Naive thymus-derived CD8-positive, alpha-beta T cell (primary cell): ENCODE data around the gene ZGPAT. TPM values are rescaled to one million over a fixed set of nuclear protein-coding genes. Genes with fewer than 3 reads are reported as not detected.

Experiments
- ATAC-seq, 2 donors: fragments of 150-1000 bp; cut with Tn5 transposase in 1 of 2; sonication (Bioruptor Pico), chemical (Tn5 transposase) in 1 of 2; 1 replicate in 1 of 2; 2 replicates in 1 of 2; pipeline ENCODE4 v1.10.0; 2021; ENCODE audit warnings: mild to moderate bottlenecking in 2 of 2, moderate library complexity in 2 of 2
- POLR2A ChIA-PET: fragments of 350-600 bp; sonication (Branson Sonifier 250); formaldehyde crosslinking; loops from one replicate; lab custom pipeline; 2021; ENCODE audit warnings: antibody characterized with exemption; lab: Charles Lee
- DNase-seq, 10 donors: peaks; one replicate each; pipeline versions ENCODE4 v3.0.0 to v3.0.0-alpha.2; 2020 to 2022
- H3K27ac Mint-ChIP-seq, 10 donors: one replicate each; pipeline ENCODE4 v1.8.0; 2020 to 2022; ENCODE audit warnings: mild to moderate bottlenecking in 10 of 10, mixed read lengths in 10 of 10, moderate library complexity in 4 of 10, inconsistent platforms in 1 of 10
- H3K27me3 Mint-ChIP-seq, 5 donors: one replicate each; pipeline ENCODE4 v1.8.0; 2021 to 2022; ENCODE audit warnings: mixed read lengths in 5 of 5
- H3K36me3 Mint-ChIP-seq, 3 donors: one replicate each; pipeline ENCODE4 v1.8.0; 2020 to 2022; ENCODE audit warnings: mixed read lengths in 3 of 3, mild to moderate bottlenecking in 2 of 3, inconsistent platforms in 1 of 3
- H3K4me1 Mint-ChIP-seq, 4 donors: one replicate each; pipeline ENCODE4 v1.8.0; 2021 to 2022; ENCODE audit warnings: mixed read lengths in 4 of 4
- H3K4me3 Mint-ChIP-seq, 10 donors: one replicate each; pipeline ENCODE4 v1.8.0; 2020 to 2022; ENCODE audit warnings: mild to moderate bottlenecking in 10 of 10, mixed read lengths in 10 of 10, moderate library complexity in 6 of 10, inconsistent platforms in 1 of 10
- H3K9me3 Mint-ChIP-seq, 9 donors: one replicate each; pipeline ENCODE4 v1.8.0; 2020 to 2022; ENCODE audit warnings: mixed read lengths in 9 of 9, mild to moderate bottlenecking in 3 of 9, inconsistent platforms in 1 of 9, moderate library complexity in 1 of 9
- polyA plus RNA-seq, 3 donors: library from polyadenylated mRNA; unstranded; fragments of 300-500 nt; fragmentation: Illumina TruSeq; gene quantifications; one replicate each; pipeline ENCODE4 v1.2.3, GENCODE V29; 2021
- total RNA-seq, 8 experiments: library from RNA in 2 of 8; stranded (reverse) in 2 of 8; gene quantifications; one replicate each; pipeline ENCODE4 v1.2.3 and lab custom pipeline; 2021 to 2026

ZGPAT gene
- total and polyA plus RNA-seq, 5 experiments from 2014 or later, result 42.3 to 73.8 (median 52.6) TPM

GRCh38 chr20:63739130-63740069 lies 31.6 kb downstream of the ZGPAT start, which contains the start of gene SLC2A4RG:
Gene SLC2A4RG, plus strand, starts transcription at chr20:63739776. Its CDS starts 137 bp downstream, at chr20:63739913.
- Mint-ChIP-seq H3K27ac (peak within 1 kb of the TSS in 5 of 10 donors; percentile 27 to 67 (median 52)), H3K36me3 (peaks cover 0 to 15% (median 0%) of the 10 kb centered on the region in 3 donors), H3K4me3 (peak within 1 kb of the TSS; percentile 36 to 95 (median 66)), H3K4me1 (peaks cover 12 to 21% (median 19%) of the 10 kb centered on the region in 4 donors), H3K27me3 (no peaks in the 10 kb centered on the region), H3K9me3 (no peaks in the 10 kb centered on the region)
- ATAC-seq (peak; percentile 15 to 25), DNase-seq (peak; percentile 50 to 80 (median 68))
- POLR2A ChIA-PET, result interaction anchor here (0.6 to 10.0 kb wide), 15 partner anchors 11 to 323 kb away, joined by 3 to 162 read pairs (median 6); partner anchors contain the start of genes ARFRP1, GMEB2, STMN3 and TCEA2

GRCh38 chr20:63740070-63740626 lies 32.3 kb downstream of the ZGPAT start:
- peak; percentile 3 to 4 for ATAC-seq

GRCh38 chr20:63740627-63741353 lies 33.0 kb downstream of the ZGPAT start:
- POLR2A ChIA-PET, result interaction anchor here (0.5 to 10.0 kb wide), 16 partner anchors 10 to 946 kb away, joined by 3 to 137 read pairs (median 4); partner anchors contain the start of genes ARFRP1, GMEB2, RTEL1 and ZGPAT
- peak overlapping the region in 6 of 10 donors; percentile 17 to 68 (median 48) for H3K27ac Mint-ChIP-seq
- DNase-seq, result peak in 6 of 10 donors; percentile 30 to 62 (median 48)

More at GRCh38 chr20:63740070-63740626, 32.3 kb downstream of the ZGPAT start:
- peaks cover 12 to 19% (median 16%) of the 10 kb centered on the region in 4 donors for H3K4me1 Mint-ChIP-seq
- POLR2A ChIA-PET, result interaction anchor here (0.6 to 10.0 kb wide), 10 partner anchors 9 to 946 kb away, joined by 3 to 137 read pairs (median 4); partner anchors contain the start of genes ARFRP1, GMEB2, RTEL1 and ZGPAT
- no peaks in the 10 kb centered on the region for H3K9me3 Mint-ChIP-seq
- H3K27ac Mint-ChIP-seq, result peak overlapping the region in 5 of 10 donors; percentile 27 to 67 (median 46)
- peak; percentile 33 to 79 (median 60) for DNase-seq
- H3K27me3 Mint-ChIP-seq, result no peaks in the 10 kb centered on the region
- H3K36me3 Mint-ChIP-seq, result peaks cover 0 to 15% (median 0%) of the 10 kb centered on the region in 3 donors
- H3K4me3 Mint-ChIP-seq, result peak overlapping the region; percentile 36 to 85 (median 60)

GRCh38 chr20:63741354-63741675 lies 33.5 kb downstream of the ZGPAT start:
- no peaks in the 10 kb centered on the region for H3K9me3 Mint-ChIP-seq
- ATAC-seq, result no peak
- peak overlapping the region in 9 of 10 donors; percentile 7 to 81 (median 65) for H3K4me3 Mint-ChIP-seq
- DNase-seq, result no peak
- H3K27me3 Mint-ChIP-seq, result no peaks in the 10 kb centered on the region
- POLR2A ChIA-PET, result interaction anchor here (0.5 to 10.0 kb wide), 10 partner anchors 9 to 383 kb away, joined by 3 to 137 read pairs (median 4); partner anchors contain the start of genes ARFRP1, RTEL1 and ZGPAT
- H3K4me1 Mint-ChIP-seq, result peaks cover under 1 to 10% (median 6%) of the 10 kb centered on the region in 4 donors
- peaks cover 0 to 11% (median 0%) of the 10 kb centered on the region in 3 donors for H3K36me3 Mint-ChIP-seq
- peak overlapping the region in 4 of 10 donors; percentile 17 to 74 (median 67) for H3K27ac Mint-ChIP-seq

More at GRCh38 chr20:63740627-63741353, 33.0 kb downstream of the ZGPAT start:
- Mint-ChIP-seq H3K36me3 (peaks cover 0 to 15% (median 0%) of the 10 kb centered on the region in 3 donors), H3K9me3 (no peaks in the 10 kb centered on the region), H3K4me1 (peaks cover 6 to 14% (median 11%) of the 10 kb centered on the region in 4 donors), H3K4me3 (peak overlapping the region; percentile 36 to 85 (median 65)), H3K27me3 (no peaks in the 10 kb centered on the region)
- peak; percentile 7 to 19 for ATAC-seq

DNA sequence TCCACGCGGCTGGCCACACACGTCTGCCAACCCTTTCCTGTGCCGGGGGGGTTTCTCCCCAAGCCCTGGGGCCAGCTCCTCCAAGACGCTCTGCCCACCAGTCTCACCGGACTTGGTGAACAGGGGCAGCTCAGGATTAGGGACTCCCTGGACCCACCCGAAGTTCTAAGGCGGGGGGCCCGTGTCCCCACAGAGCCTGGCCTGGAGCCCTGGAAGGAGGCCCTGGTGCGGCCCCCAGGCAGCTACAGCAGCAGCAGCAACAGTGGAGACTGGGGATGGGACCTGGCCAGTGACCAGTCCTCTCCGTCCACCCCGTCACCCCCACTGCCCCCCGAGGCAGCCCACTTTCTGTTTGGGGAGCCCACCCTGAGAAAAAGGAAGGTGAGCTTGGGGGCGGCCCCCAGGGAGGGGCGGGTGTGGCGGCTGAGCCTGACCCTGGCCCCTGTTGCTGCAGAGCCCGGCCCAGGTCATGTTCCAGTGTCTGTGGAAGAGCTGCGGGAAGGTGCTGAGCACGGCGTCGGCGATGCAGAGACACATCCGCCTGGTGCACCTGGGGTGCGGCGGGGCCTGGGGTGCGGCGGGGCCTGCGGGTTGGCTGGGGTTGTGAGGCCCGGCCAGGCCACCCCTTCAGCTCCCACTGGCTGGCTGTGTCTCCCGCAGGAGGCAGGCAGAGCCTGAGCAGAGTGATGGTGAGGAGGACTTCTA lies 34.0 kb downstream of the ZGPAT start:
- ATAC-seq (no peak), DNase-seq (no peak)
- Mint-ChIP-seq H3K4me1 (peaks cover 0 to 6% (median 3%) of the 10 kb centered on the region in 4 donors), H3K4me3 (peak overlapping the region; percentile 7 to 81 (median 64)), H3K27ac (peak overlapping the region in 2 of 10 donors; percentile 28 to 66), H3K36me3 (peaks cover 0 to 11% (median 0%) of the 10 kb centered on the region in 3 donors), H3K9me3 (no peaks in the 10 kb centered on the region), H3K27me3 (no peaks in the 10 kb centered on the region)
- POLR2A ChIA-PET, result interaction anchor here (0.5 to 10.0 kb wide), 8 partner anchors 9 to 382 kb away, joined by 3 to 137 read pairs (median 4); partner anchors contain the start of genes ARFRP1 and ZGPAT

DNA sequence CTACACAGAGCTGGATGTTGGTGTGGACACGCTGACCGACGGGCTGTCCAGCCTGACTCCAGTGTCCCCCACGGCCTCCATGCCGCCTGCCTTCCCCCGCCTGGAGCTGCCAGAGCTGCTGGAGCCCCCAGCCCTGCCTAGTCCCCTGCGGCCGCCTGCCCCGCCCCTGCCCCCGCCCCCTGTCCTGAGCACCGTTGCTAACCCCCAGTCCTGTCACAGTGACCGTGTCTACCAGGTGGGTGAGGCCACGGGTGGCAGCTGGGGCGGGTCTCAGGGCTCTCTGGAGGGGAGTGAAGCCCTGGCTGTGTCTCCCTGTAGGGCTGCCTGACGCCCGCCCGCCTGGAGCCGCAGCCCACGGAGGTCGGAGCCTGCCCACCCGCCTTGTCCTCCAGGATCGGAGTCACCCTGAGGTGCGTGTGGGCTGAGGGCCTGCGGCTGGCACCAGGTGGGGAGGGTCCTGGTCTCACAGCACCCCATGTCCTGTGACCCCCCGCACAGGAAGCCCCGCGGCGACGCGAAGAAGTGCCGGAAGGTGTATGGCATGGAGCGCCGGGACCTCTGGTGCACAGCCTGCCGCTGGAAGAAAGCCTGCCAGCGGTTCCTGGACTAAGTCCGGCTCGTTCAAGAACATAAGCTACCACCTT lies 34.7 kb downstream of the ZGPAT start:
- DNase-seq (no peak), ATAC-seq (no peak)
- H3K4me1 Mint-ChIP-seq, result peaks cover 0 to 6% (median 1%) of the 10 kb centered on the region in 4 donors
- H3K9me3 Mint-ChIP-seq, result no peaks in the 10 kb centered on the region
- POLR2A ChIA-PET, result interaction anchor here (0.5 to 10.0 kb wide), 6 partner anchors 8 to 387 kb away, joined by 3 to 137 read pairs (median 4); partner anchors contain the start of genes ARFRP1 and ZGPAT
- H3K4me3 Mint-ChIP-seq, result no peak overlapping the region
- H3K27ac Mint-ChIP-seq, result no peak overlapping the region
- H3K27me3 Mint-ChIP-seq, result no peaks in the 10 kb centered on the region
- peaks cover 0 to 11% (median 0%) of the 10 kb centered on the region in 3 donors for H3K36me3 Mint-ChIP-seq

GRCh38 chr20:63743210-63743970 lies 35.6 kb downstream of the ZGPAT start:
- Mint-ChIP-seq H3K9me3 (no peaks in the 10 kb centered on the region), H3K27me3 (no peaks in the 10 kb centered on the region), H3K27ac (peak overlapping the region in 4 of 10 donors; percentile 18 to 79 (median 36)), H3K36me3 (peaks cover 0 to 11% (median 0%) of the 10 kb centered on the region in 3 donors), H3K4me3 (peak overlapping the region in 1 of 10 donors; percentile 36), H3K4me1 (peaks cover under 1 to 9% (median 2%) of the 10 kb centered on the region in 4 donors)
- DNase-seq (no peak), ATAC-seq (no peak)
- POLR2A ChIA-PET, result interaction anchor here (0.5 to 10.0 kb wide), 7 partner anchors 7 to 386 kb away, joined by 3 to 137 read pairs (median 3); partner anchors contain the start of genes ARFRP1 and ZGPAT

DNA sequence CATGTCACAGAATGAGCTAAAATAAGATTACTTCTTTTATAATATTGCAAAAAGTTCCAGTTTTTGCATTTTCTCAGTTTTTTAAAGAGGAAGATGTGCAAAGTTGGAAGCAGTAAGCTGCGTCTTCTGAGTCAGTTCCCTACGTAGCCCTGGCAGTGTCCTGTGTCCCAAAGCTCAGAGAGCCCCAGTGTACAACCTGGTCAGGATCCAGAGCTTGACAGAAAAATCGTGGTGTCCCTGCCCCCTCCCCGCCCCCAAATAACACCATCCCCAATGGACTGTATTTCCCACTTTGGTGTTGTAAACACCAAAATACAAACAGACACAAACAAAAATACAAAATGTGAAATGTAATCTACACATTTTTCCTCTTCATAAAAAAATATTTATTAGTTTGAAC lies 36.3 kb downstream of the ZGPAT start:
- H3K4me3 Mint-ChIP-seq, result no peak overlapping the region
- H3K27ac Mint-ChIP-seq, result peak overlapping the region in 1 of 10 donors; percentile 18

DNA sequence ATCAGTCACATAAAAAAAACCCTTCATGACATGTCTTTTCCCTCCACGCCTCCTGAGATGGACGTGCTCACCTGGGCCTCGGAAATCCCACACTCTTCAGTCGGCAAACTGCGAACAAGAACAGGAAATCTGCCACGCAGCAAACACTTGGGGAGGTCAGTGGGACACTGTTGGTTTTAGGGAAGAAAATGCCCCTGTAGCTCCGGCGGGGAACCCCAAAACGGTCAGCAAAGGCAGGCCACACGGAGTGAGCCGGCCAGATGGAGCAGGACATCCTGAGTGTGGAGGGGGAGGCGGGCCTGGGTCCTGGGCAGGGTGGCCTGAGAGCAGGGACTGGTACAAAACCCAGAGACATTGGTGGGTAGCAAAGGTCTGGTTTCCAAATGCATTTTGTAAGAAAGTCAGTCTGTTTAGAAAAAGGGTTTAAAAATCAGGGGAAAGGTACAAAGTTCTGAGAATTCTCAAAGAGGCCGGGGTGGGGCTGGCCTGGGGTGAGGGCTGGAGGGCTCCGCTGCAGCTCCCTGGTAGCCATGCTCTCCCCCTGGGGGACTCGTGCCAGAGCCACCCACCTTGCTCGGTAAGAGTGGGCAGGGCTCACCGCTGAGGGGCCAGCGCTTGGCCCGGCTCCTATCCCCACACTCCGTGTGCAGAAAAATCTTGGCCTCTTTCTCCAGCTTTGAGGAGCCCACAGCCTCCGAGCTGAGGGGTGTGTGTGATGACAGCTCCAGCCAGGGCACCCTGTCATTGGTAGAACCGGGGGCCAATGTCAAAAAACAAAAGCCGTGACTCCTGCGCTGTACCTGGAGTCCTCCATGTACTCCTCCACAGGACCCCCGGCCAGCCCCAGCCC lies 37.0 kb downstream of the ZGPAT start:
- Mint-ChIP-seq H3K4me3 (no peak overlapping the region), H3K9me3 (no peaks in the 10 kb centered on the region), H3K27ac (peak overlapping the region in 2 of 10 donors; percentile 8 to 27), H3K4me1 (peaks cover 6 to 20% (median 13%) of the 10 kb centered on the region in 4 donors), H3K27me3 (no peaks in the 10 kb centered on the region), H3K36me3 (peaks cover 0 to 11% (median 0%) of the 10 kb centered on the region in 3 donors)
- no peak for ATAC-seq
- no peak for DNase-seq
- POLR2A ChIA-PET, result interaction anchor here (0.5 to 2.1 kb wide), 2 partner anchors 8 to 25 kb away, joined by 4 to 14 read pairs; partner anchors contain the start of gene LIME1

More for the DNA sequence above, 36.3 kb downstream of the ZGPAT start:
- POLR2A ChIA-PET, result interaction anchor here (0.5 to 0.8 kb wide), 3 partner anchors 15 to 47 kb away, joined by 3 to 4 read pairs (median 3); no protein-coding TSS in a partner anchor
- DNase-seq (no peak), ATAC-seq (no peak)
- Mint-ChIP-seq H3K4me1 (peaks cover 3 to 14% (median 8%) of the 10 kb centered on the region in 4 donors), H3K27me3 (no peaks in the 10 kb centered on the region), H3K9me3 (no peaks in the 10 kb centered on the region), H3K36me3 (peaks cover 0 to 11% (median 0%) of the 10 kb centered on the region in 3 donors)
